NCI-H2196 (cell line): ENCODE results near the gene SERPINB4.
"Not testable (repeated sequence)": the region's sequence is repeated elsewhere in the genome, so short reads cannot be mapped to it uniquely, and the experiment has no call there.

ENCODE experiments used
- DNase-seq: peaks from one replicate; lab custom pipeline; 2025; ENCODE audit not compliant: unreplicated experiment; lab: John Stamatoyannopoulos, UW

SERPINB4 gene

GRCh38 chr18:63644142-63644541 lies at the start of gene SERPINB4:
TSS of gene SERPINB4 (minus strand) at chr18:63644256. CDS start at chr18:63643577, 679 bp downstream.
- DNase-seq, result not testable (repeated sequence)

- DNase-seq, result no peak
Measured at GRCh38 chr18:63689064-63689463, 45.0 kb upstream of the SERPINB4 start.

GRCh38 chr18:63686871-63687270 lies 42.8 kb upstream of the SERPINB4 start:
- no peak for DNase-seq

GRCh38 chr18:63684718-63685117 lies 40.7 kb upstream of the SERPINB4 start:
- DNase-seq, result no peak

- DNase-seq, result no peak
Measured at GRCh38 chr18:63683890-63684289, 39.8 kb upstream of the SERPINB4 start.

- no peak for DNase-seq
Measured at GRCh38 chr18:63683152-63683551, 39.1 kb upstream of the SERPINB4 start.

GRCh38 chr18:63681449-63682340 lies 37.6 kb upstream of the SERPINB4 start:
- DNase-seq, result peak; percentile 70

- no peak for DNase-seq
Measured at GRCh38 chr18:63679820-63680606, 36.0 kb upstream of the SERPINB4 start.

- no peak for DNase-seq
Measured at GRCh38 chr18:63677500-63678225, 33.6 kb upstream of the SERPINB4 start.

GRCh38 chr18:63676526-63677323 lies 32.7 kb upstream of the SERPINB4 start:
- peak; percentile 18 for DNase-seq

- no peak for DNase-seq
Measured at GRCh38 chr18:63664571-63664970, 20.5 kb upstream of the SERPINB4 start.

GRCh38 chr18:63661750-63662149 lies 17.7 kb upstream of the SERPINB4 start, which contains the start of gene SERPINB3:
TSS of gene SERPINB3 (minus strand) at chr18:63661893. CDS start at chr18:63661216, 677 bp downstream.
- not testable (repeated sequence) for DNase-seq

GRCh38 chr18:63658920-63659319 lies 14.9 kb upstream of the SERPINB4 start:
- not testable (repeated sequence) for DNase-seq

GRCh38 chr18:63650271-63650670 lies 6.2 kb upstream of the SERPINB4 start:
- not testable (repeated sequence) for DNase-seq

GRCh38 chr18:63648241-63648640 lies 4.2 kb upstream of the SERPINB4 start:
- DNase-seq, result no peak

GRCh38 chr18:63646936-63647335 lies 2.9 kb upstream of the SERPINB4 start:
- no peak for DNase-seq

- not testable (repeated sequence) for DNase-seq
Measured at GRCh38 chr18:63644694-63645093, 638 bp upstream of the SERPINB4 start.

- DNase-seq, result not testable (repeated sequence)
Measured at GRCh38 chr18:63642668-63643356, 1.2 kb downstream of the SERPINB4 start.

- not testable (repeated sequence) for DNase-seq
Measured at GRCh38 chr18:63641157-63641680, 2.8 kb downstream of the SERPINB4 start.
